RCC 7860 (cell line): ENCODE measurements around the gene ZNF277.

Experiments
- DNase-seq: peaks from one replicate; pipeline ENCODE4 v3.0.0-alpha.2; 2015; ENCODE audit warnings: low spot score
- FAIRE-seq: peaks from 2 replicates; lab custom pipeline; 2012; peaks lifted over from hg19 to GRCh38; lab: Jason Lieb, UNC

ZNF277 gene

GRCh38 chr7:112336936-112337576 lies 130.6 kb downstream of the ZNF277 start:
- FAIRE-seq (no peak), DNase-seq (no peak)

GRCh38 chr7:112337892-112338291 lies 131.4 kb downstream of the ZNF277 start:
- DNase-seq (no peak), FAIRE-seq (no peak)

GRCh38 chr7:112338786-112339185 lies 132.3 kb downstream of the ZNF277 start:
- FAIRE-seq (no peak), DNase-seq (no peak)

- no peak for DNase-seq
Measured at GRCh38 chr7:112341464-112341863, 135.0 kb downstream of the ZNF277 start.

GRCh38 chr7:112346381-112347060 lies 140.0 kb downstream of the ZNF277 start:
- DNase-seq: no peak
- no peak for FAIRE-seq

More at GRCh38 chr7:112341464-112341863, 135.0 kb downstream of the ZNF277 start:
- no peak for FAIRE-seq

GRCh38 chr7:112347088-112347487 lies 140.6 kb downstream of the ZNF277 start:
- no peak for DNase-seq
- no peak for FAIRE-seq

GRCh38 chr7:112350585-112350984 lies 144.1 kb downstream of the ZNF277 start:
- no peak for DNase-seq
- FAIRE-seq: no peak

- FAIRE-seq (no peak), DNase-seq (no peak)
Measured at GRCh38 chr7:112356596-112356995, 150.1 kb downstream of the ZNF277 start.

GRCh38 chr7:112357136-112357535 lies 150.6 kb downstream of the ZNF277 start:
- DNase-seq: no peak
- FAIRE-seq: no peak

- DNase-seq (no peak), FAIRE-seq (no peak)
Measured at GRCh38 chr7:112358513-112358912, 152.0 kb downstream of the ZNF277 start.

- no peak for FAIRE-seq
- DNase-seq: no peak
Measured at GRCh38 chr7:112359086-112359485, 152.6 kb downstream of the ZNF277 start.

- DNase-seq (no peak), FAIRE-seq (no peak)
Measured at GRCh38 chr7:112360681-112361080, 154.2 kb downstream of the ZNF277 start.

GRCh38 chr7:112361154-112361553 lies 154.7 kb downstream of the ZNF277 start:
- FAIRE-seq: no peak

GRCh38 chr7:112362053-112362650 lies 155.7 kb downstream of the ZNF277 start:
- no peak for FAIRE-seq
- DNase-seq: no peak

More at GRCh38 chr7:112361154-112361553, 154.7 kb downstream of the ZNF277 start:
- no peak for DNase-seq

GRCh38 chr7:112362731-112363131 lies 156.2 kb downstream of the ZNF277 start:
- FAIRE-seq (no peak), DNase-seq (no peak)

- DNase-seq (no peak), FAIRE-seq (no peak)
Measured at GRCh38 chr7:112364388-112364787, 157.9 kb downstream of the ZNF277 start.

GRCh38 chr7:112365551-112365950 lies 159.1 kb downstream of the ZNF277 start:
- DNase-seq: no peak
- FAIRE-seq: no peak

- FAIRE-seq (no peak), DNase-seq (peak; percentile 37)
Measured at GRCh38 chr7:112366886-112367285, 160.4 kb downstream of the ZNF277 start.

- FAIRE-seq (no peak), DNase-seq (no peak)
Measured at GRCh38 chr7:112370436-112370835, 163.9 kb downstream of the ZNF277 start.

- DNase-seq (no peak), FAIRE-seq (no peak)
Measured at GRCh38 chr7:112371701-112372100, 165.2 kb downstream of the ZNF277 start.

- no peak for FAIRE-seq
- DNase-seq: no peak
Measured at GRCh38 chr7:112372101-112372500, 165.6 kb downstream of the ZNF277 start.

- FAIRE-seq (no peak), DNase-seq (no peak)
Measured at GRCh38 chr7:112377593-112377992, 171.1 kb downstream of the ZNF277 start.
